ENCODE results near the gene CNTNAP5. TPM values are rescaled to one million over a fixed set of nuclear protein-coding genes. Genes with fewer than 3 reads are reported as not detected.

Gene CNTNAP5
- polyA plus RNA-seq, 1 experiment: not detected

DNA sequence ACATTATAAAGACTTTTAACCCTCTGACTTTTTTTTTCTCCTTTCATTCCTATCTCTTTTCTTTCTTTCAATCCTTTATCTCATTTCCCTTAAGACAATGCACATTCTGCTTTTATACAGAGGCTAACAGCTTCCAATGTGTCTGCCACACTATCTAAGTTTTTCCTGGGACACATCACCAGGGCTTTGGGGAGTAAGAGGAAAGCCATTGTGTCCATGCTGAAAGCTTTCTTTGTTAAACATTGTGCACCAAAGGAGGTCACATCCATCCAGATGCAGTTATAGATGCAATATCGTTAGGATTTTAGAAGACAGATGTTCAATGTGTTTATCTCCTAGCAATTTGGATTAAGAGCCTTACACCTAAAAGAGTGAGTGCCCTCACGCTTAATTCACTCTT is 534.1 kb downstream of the CNTNAP5 start:
- no peak for DNase-seq (ENCODE audit: low read depth)
- no peak overlapping the region for H3K4me3 ChIP-seq (ENCODE audit: low read depth, low read length)
- TF ChIP-seq, protein P1, sequence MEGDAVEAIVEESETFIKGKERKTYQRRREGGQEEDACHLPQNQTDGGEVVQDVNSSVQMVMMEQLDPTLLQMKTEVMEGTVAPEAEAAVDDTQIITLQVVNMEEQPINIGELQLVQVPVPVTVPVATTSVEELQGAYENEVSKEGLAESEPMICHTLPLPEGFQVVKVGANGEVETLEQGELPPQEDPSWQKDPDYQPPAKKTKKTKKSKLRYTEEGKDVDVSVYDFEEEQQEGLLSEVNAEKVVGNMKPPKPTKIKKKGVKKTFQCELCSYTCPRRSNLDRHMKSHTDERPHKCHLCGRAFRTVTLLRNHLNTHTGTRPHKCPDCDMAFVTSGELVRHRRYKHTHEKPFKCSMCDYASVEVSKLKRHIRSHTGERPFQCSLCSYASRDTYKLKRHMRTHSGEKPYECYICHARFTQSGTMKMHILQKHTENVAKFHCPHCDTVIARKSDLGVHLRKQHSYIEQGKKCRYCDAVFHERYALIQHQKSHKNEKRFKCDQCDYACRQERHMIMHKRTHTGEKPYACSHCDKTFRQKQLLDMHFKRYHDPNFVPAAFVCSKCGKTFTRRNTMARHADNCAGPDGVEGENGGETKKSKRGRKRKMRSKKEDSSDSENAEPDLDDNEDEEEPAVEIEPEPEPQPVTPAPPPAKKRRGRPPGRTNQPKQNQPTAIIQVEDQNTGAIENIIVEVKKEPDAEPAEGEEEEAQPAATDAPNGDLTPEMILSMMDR (IDR thresholded peaks at IDR 0.05; ENCODE audit: insufficient read depth, low read depth, low read length): no peak
- H3K36me3 ChIP-seq (ENCODE audit: control insufficient read depth, insufficient read depth, low read length): no peaks in the 10 kb centered on the region
- CTCF ChIA-PET: interaction anchor here (0.7 kb wide), 1 partner anchor 1352 kb away, joined by 3 read pairs; no protein-coding TSS in a partner anchor
- no peaks in the 10 kb centered on the region for H3K27me3 ChIP-seq (ENCODE audit: control insufficient read depth, insufficient read depth, low read length)
- POLR2A ChIA-PET: no interaction called here

DNA sequence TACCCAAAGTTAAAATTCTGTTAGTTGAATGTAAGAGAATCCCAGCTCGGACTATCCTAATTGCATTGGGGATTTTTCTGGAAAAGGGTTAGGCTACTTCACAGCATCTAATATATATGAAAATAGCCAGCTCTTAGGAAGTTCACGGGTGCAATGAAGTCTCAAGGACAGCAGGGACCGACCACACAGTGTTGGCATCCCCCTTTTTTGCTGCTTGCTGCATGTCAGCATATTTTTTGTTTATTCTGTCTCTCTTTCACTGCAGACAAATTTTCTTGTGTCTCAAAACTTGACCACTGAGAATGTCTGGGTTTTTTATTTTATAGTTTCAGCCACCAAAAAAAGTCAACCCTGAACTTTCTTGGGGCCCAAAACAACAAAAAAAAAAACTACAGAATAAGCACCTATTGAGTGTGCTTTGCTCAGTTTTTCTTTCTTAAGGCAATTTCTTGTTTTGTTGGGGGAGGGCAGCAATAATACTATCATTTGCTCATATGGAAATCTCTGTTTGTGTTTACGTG is 535.6 kb downstream of the CNTNAP5 start:
- TF ChIP-seq, protein P1 (IDR thresholded peaks at IDR 0.05; ENCODE audit: insufficient read depth, low read depth, low read length): no peak
- Histone ChIP-seq H3K4me3 (ENCODE audit: low read depth, low read length) (no peak overlapping the region), H3K27me3 (ENCODE audit: control insufficient read depth, insufficient read depth, low read length) (no peaks in the 10 kb centered on the region), H3K36me3 (ENCODE audit: control insufficient read depth, insufficient read depth, low read length) (no peaks in the 10 kb centered on the region)
- ChIA-PET CTCF (no interaction called here), POLR2A (no interaction called here)
- DNase-seq (ENCODE audit: low read depth): no peak

DNA sequence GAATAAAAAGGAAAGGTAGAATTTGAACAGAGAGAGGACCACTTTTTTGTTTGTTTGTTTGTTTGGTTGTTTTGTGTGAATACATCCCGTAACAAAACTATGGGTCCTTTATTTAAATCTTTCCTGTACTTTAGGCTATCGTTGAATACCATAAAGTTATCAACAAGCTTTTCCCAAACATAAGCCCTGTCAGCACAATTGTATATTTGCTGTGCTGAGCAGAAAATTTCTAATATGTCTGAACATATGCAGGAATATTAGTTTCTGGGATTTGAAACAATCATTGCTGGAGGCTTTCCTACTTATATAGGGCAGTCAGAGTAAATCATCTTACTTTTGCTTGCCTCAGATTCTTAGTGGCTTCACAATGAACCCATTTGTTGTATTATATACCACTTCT is 536.4 kb downstream of the CNTNAP5 start:
- no peak for DNase-seq (ENCODE audit: low read depth)
- POLR2A ChIA-PET: no interaction called here
- Histone ChIP-seq H3K36me3 (ENCODE audit: control insufficient read depth, insufficient read depth, low read length) (no peaks in the 10 kb centered on the region), H3K4me3 (ENCODE audit: low read depth, low read length) (no peak overlapping the region), H3K27me3 (ENCODE audit: control insufficient read depth, insufficient read depth, low read length) (no peaks in the 10 kb centered on the region)
- TF ChIP-seq, protein P1 (IDR thresholded peaks at IDR 0.05; ENCODE audit: insufficient read depth, low read depth, low read length): no peak
- CTCF ChIA-PET: no interaction called here

DNA sequence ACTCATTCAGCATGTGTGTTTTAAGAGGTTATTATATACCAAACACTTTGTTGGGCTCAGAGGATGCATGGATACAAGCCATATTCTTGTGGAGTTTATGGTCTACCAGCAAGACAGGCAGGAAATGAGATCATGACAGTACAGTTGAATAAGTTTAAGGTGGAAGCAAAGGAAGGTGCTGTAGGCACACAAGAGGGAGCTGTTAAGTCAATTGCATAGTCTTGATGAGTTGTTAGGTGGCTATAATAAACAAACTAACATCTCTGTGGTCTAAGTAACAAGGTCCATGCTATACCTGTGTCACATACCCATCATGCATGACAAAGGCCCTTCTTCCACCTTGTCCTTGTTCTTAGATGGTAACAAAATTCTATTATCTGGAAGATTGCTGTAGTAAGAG is 538.3 kb downstream of the CNTNAP5 start:
- no peak overlapping the region for H3K4me3 ChIP-seq (ENCODE audit: low read depth, low read length)
- TF ChIP-seq, protein P1 (IDR thresholded peaks at IDR 0.05; ENCODE audit: insufficient read depth, low read depth, low read length): 0 out of 2 replicates have a peak, but pooled peaks have one; percentile 4
- no peaks in the 10 kb centered on the region for H3K36me3 ChIP-seq (ENCODE audit: control insufficient read depth, insufficient read depth, low read length)
- no peak for DNase-seq (ENCODE audit: low read depth)
- H3K27me3 ChIP-seq (ENCODE audit: control insufficient read depth, insufficient read depth, low read length): no peaks in the 10 kb centered on the region
- ChIA-PET CTCF (no interaction called here), POLR2A (no interaction called here)

DNA sequence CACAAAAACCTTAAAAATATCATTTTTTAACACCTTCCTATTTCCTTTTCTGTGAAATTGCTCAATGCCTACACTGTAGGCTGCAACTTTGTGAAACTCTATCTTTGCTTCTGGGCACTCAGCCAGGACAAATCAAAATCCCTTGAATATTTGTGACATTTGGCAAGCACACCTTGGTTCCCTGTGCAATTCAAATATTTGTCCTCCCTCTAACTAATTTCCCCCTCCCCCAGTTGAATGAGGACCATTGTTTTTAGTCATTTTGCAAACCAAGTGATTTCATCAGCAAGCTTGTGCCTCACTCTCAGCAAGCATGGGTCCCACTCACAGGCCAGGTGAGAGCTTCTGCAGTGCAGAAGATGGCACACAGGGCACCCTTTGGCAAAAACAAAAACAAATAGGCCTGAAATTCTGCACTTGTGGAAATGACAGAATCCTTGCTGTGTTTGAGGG is 541.5 kb downstream of the CNTNAP5 start:
- Histone ChIP-seq H3K4me3 (ENCODE audit: low read depth, low read length) (no peak overlapping the region), H3K36me3 (ENCODE audit: control insufficient read depth, insufficient read depth, low read length) (no peaks in the 10 kb centered on the region), H3K27me3 (ENCODE audit: control insufficient read depth, insufficient read depth, low read length) (no peaks in the 10 kb centered on the region)
- TF ChIP-seq, protein P1 (IDR thresholded peaks at IDR 0.05; ENCODE audit: insufficient read depth, low read depth, low read length): no peak
- ChIA-PET POLR2A (no interaction called here), CTCF (no interaction called here)
- no peak for DNase-seq (ENCODE audit: low read depth)

All from BJ (cell line).